ENCODE data around the gene GPI.
"Not testable (repeated sequence)": the region's sequence is repeated elsewhere in the genome, so short reads cannot be mapped to it uniquely, and the experiment has no call there.

Gene GPI

GRCh38 chr19:34364830-34365462 is at the start of gene GPI:
TSS of gene GPI (plus strand) at chr19:34365196. CDS start at chr19:34365267, 71 bp downstream.
- peak; percentile 40 to 71 for DNase-seq (ENCODE audit: low read depth in 1 of 2, low spot score in 1 of 2)

GRCh38 chr19:34316247-34316646 is 48.7 kb upstream of the GPI start:
- no peak for DNase-seq (ENCODE audit: low read depth in 1 of 2, low spot score in 1 of 2)

GRCh38 chr19:34316741-34317301 is 48.2 kb upstream of the GPI start:
- no peak for DNase-seq (ENCODE audit: low read depth in 1 of 2, low spot score in 1 of 2)

- no peak for DNase-seq (ENCODE audit: low read depth in 1 of 2, low spot score in 1 of 2)
Observed at GRCh38 chr19:34317311-34317927, 47.6 kb upstream of the GPI start.

- no peak for DNase-seq (ENCODE audit: low read depth in 1 of 2, low spot score in 1 of 2)
Observed at GRCh38 chr19:34319230-34319585, 45.8 kb upstream of the GPI start.

- no peak for DNase-seq (ENCODE audit: low read depth in 1 of 2, low spot score in 1 of 2)
Observed at GRCh38 chr19:34319785-34320184, 45.2 kb upstream of the GPI start.

GRCh38 chr19:34320277-34320676 is 44.7 kb upstream of the GPI start:
- DNase-seq (ENCODE audit: low read depth in 1 of 2, low spot score in 1 of 2): no peak

GRCh38 chr19:34321735-34322134 is 43.3 kb upstream of the GPI start:
- no peak for DNase-seq (ENCODE audit: low read depth in 1 of 2, low spot score in 1 of 2)

GRCh38 chr19:34323433-34324204 is 41.4 kb upstream of the GPI start:
- no peak for DNase-seq (ENCODE audit: low read depth in 1 of 2, low spot score in 1 of 2)

- no peak for DNase-seq (ENCODE audit: low read depth in 1 of 2, low spot score in 1 of 2)
Observed at GRCh38 chr19:34324320-34324719, 40.7 kb upstream of the GPI start.

GRCh38 chr19:34325181-34325580 is 39.8 kb upstream of the GPI start:
- DNase-seq (ENCODE audit: low read depth in 1 of 2, low spot score in 1 of 2): no peak

- DNase-seq (ENCODE audit: low read depth in 1 of 2, low spot score in 1 of 2): no peak
Observed at GRCh38 chr19:34325981-34326787, 38.8 kb upstream of the GPI start.

GRCh38 chr19:34327851-34328250 is 37.1 kb upstream of the GPI start:
- DNase-seq (ENCODE audit: low read depth in 1 of 2, low spot score in 1 of 2): no peak

GRCh38 chr19:34328982-34329381 is 36.0 kb upstream of the GPI start:
- no peak for DNase-seq (ENCODE audit: low read depth in 1 of 2, low spot score in 1 of 2)

- DNase-seq (ENCODE audit: low read depth in 1 of 2, low spot score in 1 of 2): no peak
Observed at GRCh38 chr19:34330116-34330515, 34.9 kb upstream of the GPI start.

GRCh38 chr19:34330596-34330995 is 34.4 kb upstream of the GPI start:
- not testable (repeated sequence) for DNase-seq (ENCODE audit: low read depth in 1 of 2, low spot score in 1 of 2)

GRCh38 chr19:34331596-34331995 is 33.4 kb upstream of the GPI start:
- not testable (repeated sequence) for DNase-seq (ENCODE audit: low read depth in 1 of 2, low spot score in 1 of 2)

GRCh38 chr19:34332027-34332760 is 32.8 kb upstream of the GPI start:
- no peak for DNase-seq (ENCODE audit: low read depth in 1 of 2, low spot score in 1 of 2)

- DNase-seq (ENCODE audit: low read depth in 1 of 2, low spot score in 1 of 2): no peak
Observed at GRCh38 chr19:34335914-34336313, 29.1 kb upstream of the GPI start.

GRCh38 chr19:34336781-34337271 is 28.2 kb upstream of the GPI start:
- no peak for DNase-seq (ENCODE audit: low read depth in 1 of 2, low spot score in 1 of 2)

Data from stimulated activated CD4-positive, alpha-beta T cell treated with anti-CD3 and anti-CD28 coated beads, Interleukin-15, amount 100 ng/mL, for 1 hour (primary cell).